NCI-H446 treated with DMSO at 0.1 percent for 48 hours (cell line): Measurements from ENCODE around the gene ZNF557.

Experiments
- DNase-seq: peaks from one replicate; lab custom pipeline; 2025; lab: John Stamatoyannopoulos, UW

The ZNF557 gene

DNA sequence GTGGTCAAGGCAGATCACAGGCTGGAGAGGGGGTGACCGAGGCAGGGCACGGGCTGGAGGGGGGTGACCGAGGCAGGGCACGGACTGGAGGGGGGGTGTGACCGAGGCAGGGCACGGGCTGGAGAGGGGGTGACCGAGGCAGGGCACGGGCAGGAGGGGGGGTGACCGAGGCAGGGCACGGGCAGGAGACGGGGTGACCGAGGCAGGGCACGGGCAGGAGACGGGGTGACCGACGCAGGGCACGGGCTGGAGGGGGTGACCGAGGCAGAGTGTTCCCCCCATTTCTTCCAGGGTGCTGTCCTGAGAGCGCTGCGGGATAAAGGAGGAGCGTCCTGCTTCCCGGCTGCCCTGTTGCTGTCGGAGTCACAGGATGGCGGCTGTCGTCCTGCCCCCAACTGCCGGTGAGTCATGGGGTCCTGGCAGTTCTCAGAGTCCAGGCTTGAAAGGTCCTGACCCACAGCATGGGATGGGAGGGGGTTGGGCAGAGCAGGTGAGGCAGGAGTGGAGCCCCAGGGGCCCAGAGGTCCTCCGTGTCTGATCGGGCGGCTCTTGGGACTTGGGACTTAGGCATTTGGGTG, 5.3 kb downstream of the ZNF557 start:
- no peak for DNase-seq

DNA sequence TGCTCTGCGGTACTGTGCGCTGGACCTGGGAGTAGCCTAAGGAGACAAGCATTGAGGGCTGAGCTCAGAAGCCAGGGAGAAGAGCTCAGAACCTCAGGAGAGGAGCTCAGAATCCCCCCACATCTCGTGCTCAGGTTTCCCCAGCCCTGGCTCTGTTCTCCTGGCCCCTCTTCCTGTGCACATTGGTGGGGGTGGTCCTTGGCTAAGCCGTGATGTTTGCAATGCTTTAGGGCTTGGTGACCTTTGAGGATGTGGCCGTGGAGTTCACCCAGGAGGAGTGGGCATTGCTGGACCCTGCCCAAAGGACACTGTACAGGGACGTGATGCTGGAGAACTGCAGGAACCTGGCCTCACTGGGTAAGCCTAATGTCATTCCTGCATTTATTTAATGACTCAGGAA, 6.6 kb downstream of the ZNF557 start:
- no peak for DNase-seq

DNA sequence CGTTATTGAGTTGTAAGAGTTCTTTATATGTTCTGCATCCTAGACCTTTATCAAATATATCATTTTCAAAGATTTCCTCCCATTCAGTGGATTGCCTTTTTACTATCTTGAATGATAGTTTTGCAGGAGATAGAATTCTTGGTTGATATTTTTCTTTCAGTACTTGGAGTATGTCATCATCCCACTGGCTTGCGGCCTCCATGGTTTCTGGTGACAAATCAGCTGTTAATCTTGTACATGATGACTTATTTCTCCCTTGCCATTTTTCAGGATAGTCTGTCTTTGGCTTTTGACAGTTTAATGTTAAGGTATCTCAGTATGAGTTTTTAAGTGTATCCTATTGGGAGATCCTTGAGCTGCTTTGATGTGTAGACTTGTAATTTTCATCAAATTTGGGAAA, 8.5 kb downstream of the ZNF557 start:
- DNase-seq = no peak

DNA sequence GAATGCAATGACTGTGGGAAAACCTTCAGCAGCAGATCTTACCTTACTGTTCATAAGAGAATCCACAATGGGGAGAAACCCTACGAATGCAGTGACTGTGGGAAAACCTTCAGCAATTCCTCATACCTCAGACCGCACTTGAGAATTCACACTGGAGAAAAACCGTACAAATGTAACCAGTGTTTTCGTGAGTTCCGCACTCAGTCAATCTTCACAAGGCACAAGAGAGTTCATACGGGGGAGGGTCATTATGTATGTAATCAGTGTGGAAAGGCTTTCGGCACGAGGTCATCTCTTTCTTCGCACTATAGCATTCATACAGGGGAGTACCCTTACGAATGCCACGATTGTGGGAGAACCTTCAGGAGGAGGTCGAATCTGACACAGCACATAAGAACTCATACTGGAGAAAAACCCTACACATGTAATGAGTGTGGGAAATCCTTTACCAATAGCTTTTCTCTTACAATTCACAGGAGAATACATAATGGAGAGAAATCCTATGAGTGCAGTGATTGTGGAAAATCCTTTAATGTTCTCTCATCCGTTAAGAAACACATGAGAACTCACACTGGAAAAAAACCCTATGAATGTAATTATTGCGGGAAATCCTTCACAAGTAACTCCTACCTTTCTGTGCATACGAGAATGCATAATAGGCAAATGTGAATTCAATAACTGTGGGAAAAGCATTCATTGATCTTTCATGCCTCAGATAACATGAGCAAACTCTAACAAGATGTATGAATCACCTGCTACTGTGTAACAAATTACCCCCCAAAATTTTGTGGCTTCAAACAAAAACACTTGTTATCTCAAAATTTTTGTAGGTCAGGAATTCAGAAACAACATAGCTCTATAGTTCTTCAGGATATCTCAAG, 13.8 kb downstream of the ZNF557 start:
- DNase-seq = no peak

DNA sequence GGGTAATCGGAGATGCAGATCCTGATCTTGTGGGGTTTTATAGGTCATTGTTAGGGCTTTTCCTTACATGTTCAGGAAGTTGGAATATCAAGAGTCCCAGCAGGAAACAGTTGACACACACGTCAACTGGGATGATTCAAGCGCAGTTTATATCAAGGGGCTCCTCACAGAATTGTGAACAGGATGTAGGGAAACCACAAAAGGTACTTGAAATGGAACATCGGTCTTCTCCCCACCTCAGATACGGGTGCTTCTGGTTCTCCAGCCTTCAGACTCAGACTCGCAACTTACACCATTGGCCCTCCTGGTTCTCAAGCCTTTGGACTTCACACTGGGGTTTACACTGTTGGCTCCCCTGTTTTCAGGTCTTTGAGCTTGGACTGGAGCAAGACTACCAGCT, 19.5 kb downstream of the ZNF557 start:
- DNase-seq = no peak

DNA sequence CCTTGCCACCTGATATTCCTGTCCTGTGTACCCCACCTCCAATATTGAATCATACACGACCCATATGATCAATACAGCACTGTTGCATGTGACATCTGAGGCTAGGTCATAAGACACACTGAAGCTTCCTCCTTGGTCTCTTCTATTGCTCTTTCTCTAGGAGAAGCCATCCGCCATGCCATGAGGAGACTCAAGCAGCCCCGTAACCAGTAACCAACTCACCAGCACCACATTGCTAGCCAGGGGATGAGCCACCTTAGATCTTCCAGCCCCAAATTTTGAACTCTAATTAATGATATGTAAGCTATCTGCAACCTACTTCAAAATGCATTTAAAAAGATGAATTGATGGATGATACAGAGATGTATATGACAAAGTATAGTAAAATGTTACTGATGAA, 28.6 kb downstream of the ZNF557 start:
- DNase-seq = no peak

DNA sequence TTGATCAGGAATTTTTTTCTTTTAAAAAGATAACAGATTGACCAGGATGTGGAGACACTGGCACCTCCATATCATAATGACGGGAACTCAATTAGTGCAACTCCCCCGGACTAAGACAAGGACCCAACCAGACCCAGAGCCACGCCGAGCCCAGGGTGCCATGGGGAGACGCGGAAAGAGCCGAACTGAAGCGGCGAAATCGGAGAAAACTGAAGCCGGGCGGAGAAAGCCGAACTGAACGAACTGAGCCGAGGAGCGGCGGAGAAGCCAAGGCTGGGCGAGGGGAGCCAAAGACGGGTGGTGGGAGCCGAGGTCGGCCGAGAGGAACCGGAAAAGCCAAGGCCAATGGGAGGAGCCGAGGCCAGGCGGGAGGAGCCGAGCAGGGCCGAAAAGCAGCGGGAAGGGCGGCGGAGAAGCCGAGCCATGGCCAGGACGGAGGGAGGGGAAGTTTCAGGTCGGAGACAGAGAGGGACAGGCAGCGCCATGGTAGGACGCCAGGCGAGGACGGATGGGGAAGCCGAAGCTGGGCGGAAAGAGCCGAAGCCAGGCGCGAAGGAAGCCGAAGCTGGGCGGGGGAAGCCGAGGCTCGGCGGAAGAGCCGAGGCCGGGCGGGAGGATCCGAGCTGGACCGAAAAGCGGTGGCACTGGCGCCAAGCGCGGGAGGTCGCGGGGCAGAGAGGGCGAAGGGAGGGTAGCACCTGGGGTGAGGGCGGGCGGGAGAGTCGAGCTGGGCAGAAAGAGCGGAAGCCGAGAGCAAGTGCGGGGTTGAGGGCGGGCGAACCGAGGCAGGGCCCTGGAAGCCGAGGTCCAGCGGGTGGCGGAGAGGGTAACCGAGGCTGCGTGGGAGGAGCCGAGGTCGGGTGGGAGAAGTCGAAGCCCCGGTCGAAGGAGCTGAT, 29.4 kb downstream of the ZNF557 start:
- peak; percentile 90 for DNase-seq

DNA sequence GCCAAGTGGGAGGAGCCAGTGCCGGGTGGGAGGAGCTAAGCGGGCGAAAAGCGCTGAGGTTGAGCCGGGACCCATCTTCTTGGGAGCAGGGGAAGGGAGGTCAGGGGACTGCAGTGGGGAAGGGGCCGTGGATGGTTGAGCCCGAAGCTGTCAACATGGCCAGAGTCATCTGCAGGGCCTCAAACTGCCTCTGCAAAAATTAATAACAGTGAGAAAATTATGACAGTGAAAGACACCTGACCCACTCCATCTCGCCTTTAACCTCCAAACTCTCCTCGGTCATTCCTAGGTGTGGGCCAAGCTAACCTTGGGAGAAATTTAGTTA, 30.1 kb downstream of the ZNF557 start:
- no peak for DNase-seq

DNA sequence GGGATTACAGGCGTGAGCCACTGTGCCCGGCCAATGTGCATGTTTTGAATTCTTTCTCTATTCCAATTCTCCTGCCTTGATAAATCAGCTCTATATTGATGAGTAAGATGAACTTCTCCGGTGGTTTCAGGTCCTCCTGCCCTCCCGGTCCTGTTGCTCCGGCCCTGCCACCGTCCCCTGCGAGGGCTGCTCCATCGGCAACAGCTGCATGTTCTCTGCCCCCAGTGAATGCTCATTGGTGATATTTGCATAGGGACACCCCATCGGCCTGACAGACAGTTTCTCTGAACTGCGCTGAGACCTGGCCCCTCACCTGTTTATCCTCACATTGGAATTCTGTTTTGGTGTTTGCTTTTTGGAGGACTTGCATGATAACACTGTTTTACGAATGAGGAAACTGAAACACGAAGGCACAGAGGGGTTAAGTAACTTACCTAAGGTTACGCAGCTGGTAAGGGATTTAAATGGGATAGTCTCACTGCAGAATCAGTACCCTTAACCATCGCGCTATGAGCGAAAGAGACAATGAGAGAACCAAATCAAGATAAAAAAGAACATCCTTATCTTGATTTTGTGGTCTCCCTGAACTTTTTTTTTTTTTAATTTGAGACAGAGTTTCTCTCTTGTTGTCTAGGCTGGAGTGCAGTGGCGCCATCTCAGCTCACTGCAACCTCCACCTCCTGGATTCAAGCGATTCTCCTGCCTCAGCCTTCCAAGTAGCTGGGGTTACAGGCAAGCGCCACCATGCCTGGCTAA, 32.2 kb downstream of the ZNF557 start:
- no peak for DNase-seq

DNA sequence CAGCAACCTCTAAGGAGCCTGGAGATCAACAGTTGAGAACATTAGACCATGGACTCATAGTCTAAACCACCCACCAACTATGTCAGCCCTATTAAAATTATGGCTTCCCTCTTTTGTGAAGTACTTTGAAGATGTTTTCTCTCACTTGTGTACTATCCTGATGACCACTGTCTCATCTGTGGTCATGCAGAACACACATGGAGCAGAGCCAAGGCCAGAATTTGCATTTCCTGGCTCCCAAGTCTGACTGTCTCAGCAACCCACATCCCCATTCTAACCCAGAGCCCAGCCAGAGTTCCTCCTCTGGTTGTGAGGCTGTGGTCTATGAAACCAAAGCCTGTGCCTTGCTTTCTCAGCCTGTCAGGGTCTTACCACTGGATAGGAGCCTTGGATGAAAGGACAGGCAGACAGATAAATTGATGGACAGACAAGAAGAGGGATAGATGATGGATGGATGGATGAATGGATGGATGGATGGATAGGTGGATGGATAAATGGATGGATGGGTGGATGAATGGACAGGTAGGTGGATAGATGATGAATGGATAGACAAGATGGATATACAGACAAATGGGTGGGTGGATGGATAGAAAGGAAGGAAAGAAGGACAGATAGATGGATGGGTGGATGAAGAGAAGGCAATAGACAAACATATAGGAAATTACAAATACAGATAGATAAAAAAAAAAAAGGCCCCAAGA, 35.4 kb downstream of the ZNF557 start:
- DNase-seq = no peak

DNA sequence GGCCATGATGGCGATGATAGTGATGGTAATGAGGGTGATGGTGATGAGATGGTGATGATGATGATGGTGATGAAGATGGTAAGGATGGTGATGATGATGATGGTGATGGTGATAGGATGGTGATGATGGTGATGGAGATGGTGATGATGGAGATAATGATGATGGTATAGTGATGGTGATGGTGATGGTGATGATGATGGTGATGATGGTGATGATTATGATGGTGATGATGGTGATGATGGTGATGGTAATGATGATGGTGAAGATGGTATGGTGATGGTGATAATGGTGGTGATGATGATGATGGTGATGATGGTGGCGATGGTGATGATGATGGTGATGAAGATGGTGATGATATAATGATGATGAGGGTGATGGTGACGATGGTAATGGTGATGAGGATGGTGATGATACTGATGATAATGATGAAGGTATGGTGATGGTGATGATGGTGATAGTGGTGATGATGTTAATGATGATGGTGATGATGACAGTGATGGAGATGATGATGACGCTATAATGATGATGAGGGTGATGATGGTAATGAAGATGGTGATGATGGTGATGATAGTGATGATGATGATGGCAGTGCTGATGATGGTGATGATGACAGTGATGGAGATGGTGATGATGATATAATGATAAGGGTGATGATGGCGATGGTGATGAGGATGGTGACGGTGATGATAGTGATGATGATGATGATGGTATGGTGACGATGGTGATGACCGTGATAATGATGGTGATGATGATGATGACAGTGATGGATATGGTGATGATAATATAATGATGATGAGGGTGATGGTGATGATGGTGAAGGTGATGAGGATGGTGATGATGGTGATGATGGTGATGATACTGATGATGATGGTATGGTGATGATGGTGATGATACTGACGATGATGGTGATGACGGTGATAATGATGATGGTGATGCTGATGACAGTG, 37.5 kb downstream of the ZNF557 start:
- no peak for DNase-seq

DNA sequence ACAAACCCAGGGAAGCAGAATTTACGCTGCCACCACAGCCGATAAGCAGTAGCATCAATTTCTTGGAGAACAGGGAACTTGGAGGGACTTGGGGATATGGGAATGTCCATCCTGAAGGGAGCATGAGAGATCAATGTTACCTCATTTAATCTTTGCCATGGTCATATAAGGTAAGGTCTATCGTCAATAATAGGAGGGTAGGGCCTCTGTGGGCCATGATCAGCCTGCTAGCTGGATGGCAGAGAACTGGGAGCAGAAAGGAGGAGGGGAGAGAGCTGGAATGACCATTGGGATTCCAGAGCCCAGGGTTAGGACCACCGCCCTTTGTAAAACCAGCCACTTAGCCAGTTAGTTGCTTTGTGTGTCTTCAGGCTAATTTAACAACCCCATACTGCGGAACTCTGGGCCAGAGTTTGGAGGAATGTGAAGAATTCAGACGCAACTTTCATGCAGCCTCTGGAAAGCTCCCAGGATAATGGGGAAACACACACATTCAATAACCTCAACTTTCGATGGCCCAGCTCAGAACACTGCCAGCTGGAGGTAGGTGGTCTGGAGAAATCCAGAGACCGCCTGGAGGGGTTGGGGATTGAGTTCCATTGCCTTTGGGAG, 40.3 kb downstream of the ZNF557 start:
- no peak for DNase-seq

DNA sequence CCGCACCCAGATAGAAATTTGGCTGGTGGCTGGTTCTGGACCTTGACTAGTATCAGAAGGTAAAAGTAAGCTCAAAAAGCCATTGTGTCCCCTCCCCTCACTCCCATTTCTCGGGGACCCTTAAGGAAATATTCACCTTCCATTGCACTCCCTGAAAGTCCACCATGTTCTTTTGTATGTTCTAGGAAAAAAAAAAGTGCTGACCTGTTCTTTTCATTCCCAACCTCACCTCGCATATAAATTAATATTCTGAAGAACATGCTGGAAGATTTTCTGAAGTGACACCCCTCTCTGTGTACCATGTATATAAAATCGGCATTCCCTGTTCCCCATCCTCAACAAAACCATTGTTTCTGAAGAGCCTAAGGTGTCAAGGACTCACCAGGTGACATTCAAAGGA, 43.2 kb downstream of the ZNF557 start:
- no peak for DNase-seq

DNA sequence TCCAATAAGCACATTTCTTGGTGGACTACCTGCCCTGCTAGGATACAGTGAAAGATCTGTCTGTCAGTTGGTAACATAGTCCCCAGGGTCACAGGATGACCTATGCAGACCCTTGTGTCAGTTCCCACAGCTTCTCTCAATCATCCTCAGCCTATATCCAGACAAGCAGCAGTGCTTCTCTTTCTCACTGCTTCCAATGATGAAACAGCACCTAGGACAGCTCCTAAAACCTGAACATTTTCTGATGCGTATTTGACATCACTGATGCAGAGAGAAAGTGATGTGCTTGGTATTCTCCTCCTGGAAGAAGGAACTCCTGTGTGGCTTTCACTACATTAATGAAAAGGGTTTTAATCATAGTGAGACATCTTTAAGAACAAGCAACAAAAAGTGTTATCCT, 43.7 kb downstream of the ZNF557 start:
- no peak for DNase-seq

DNA sequence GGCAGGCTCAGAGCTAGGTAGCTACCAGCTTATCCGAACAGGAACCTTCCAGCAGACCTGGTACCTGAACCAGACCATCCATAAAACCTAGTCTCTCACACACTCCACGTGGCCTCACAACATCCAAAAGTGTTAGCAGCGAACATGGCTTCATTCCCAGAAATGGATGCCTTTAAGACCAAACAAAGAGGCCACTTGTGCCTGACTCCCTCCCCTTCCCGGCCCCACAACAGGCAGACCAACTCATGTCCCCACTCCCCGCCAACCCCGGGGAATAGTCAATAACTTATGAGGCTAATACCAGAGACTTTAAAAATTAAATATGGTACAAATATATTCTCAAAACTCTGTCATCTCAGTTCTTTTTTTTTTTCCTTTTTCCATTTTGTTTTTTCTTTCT, 46.2 kb downstream of the ZNF557 start:
- DNase-seq = no peak

DNA sequence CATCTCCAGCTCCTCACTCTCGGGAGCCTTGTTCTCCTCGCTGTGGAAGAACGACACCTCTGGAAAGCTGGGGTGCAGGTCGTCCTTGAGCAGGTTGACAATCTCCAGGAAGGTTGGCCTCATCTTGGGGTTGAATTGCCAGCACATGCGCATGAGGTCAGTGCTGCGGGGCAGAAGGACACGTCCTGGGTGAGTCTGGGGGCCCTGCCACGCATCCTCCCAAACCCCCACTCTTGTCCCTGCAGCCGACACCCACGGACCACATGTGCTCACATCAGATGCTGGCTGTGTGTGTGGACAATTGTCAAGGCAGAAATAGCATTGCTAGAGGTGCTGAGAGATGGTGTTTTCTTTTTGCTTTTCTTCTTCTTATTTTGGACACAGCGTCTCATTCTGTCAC, 47.7 kb downstream of the ZNF557 start:
- DNase-seq = no peak

DNA sequence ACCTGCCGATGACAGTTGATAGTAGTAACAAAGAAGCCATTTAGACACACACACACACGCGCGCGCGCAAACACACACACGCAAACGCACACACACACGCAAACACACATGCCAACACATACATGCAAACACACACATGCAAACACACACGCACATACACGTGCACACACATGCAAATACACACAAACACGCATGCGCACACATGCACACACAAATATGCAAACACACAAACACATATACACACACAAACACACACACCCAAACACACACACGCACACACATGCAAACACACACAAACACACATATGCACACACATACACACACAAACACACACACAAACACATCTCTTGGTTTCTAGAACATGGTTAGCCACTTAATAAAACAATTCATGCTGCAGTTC, 50.1 kb downstream of the ZNF557 start:
- DNase-seq = no peak

DNA sequence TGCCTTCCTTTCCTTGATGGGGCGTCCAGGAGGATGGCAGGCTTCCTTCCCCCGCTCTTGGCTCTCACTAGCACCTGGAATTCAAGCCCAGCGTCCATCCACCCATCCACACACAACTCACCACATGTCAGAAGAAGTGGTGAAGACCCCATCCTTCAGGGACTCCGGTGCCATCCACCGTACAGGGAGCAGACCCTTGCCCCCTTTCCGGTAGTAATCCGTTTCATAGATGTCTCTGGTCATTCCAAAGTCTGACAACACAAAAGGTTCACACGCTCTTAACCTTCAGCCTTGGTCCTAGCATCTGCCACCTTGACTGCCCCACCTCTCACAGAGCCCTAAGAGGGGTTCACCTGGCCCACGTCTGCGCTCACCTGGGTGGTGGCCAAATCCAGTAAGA, 51.0 kb downstream of the ZNF557 start:
- DNase-seq = no peak

DNA sequence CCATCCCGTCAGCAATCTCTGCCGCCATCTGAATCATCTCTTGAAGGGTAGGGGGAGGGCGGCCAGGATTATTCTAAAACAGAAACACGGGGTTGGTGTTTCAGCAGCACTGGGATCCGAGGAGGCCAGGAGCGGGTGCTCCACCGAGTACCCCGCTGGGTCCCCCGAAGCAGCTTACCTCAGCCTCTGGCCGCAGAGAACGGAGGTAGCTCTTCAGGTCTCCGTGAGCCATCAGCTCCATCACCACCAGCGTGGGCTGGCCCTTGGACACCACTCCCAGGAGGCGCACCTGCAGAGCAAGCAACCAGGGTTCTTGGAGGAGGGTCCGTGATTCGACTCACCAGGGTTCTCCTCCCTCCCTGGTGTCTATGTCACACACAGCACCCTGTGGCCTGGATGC, 53.2 kb downstream of the ZNF557 start:
- DNase-seq = no peak

DNA sequence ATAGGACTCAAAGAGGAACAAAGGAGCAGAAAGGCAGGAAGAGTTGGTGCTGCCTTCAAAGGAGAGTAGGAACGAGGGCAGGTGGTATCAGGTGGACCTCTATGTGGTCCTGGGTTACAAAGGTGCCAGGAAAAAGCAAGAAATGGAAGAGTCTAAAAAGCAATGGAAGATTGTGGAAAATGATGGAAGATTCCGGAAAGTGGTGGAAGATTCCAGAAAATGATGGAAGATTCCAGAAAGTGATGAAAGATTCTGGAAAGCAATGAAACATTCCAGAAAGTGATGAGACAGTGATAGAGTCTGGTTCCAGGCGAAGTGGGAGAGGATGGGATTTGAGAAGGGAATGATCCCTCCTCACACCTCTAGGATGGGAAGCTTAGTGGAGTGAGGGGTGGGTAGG, 55.3 kb downstream of the ZNF557 start:
- DNase-seq = no peak
